DMS 273 (cell line): ENCODE data around the gene PSAT1.
A peak's percentile ranks its signal among the peaks of the same experiment; 100 is the strongest.

ENCODE experiments used
- DNase-seq: peaks from one replicate; lab custom pipeline; 2025; ENCODE audit not compliant: unreplicated experiment; lab: John Stamatoyannopoulos, UW

PSAT1 gene

DNA sequence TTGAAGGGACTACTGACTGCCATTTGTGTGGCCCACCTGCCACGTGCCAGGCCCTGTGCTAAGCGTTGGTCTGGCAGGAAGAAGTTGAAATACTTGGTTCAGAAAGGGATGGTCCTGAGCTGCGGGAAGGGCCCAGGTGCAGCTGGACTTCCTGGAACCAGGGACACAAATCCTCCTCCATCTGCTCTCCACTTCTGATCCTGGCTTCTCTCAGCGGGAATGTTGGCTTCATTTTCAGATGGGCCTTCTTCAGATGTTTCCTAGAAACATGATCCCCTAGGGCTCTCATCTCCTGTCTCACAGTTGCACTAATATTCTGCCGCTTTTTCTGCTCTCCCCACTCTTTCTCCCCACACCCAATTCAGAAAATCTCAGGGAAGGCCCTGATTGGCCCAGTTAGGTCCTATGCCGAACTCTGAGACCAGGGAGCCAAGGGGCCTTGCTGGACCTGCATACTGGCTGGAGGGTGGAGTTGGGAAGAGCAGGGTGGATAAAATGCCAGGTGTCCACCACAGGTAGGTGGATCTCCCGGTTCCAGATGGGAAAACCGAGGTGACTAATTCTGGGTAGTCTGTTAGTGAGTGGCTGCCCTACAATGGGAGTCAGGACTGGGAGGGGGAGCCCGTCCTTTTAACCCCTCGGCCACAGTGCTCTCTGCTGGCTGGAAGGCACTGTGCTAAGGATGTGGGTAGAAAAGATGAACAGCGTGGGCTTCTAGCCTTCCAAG lies 19.4 kb downstream of the PSAT1 start:
- peak; percentile 61 for DNase-seq

DNA sequence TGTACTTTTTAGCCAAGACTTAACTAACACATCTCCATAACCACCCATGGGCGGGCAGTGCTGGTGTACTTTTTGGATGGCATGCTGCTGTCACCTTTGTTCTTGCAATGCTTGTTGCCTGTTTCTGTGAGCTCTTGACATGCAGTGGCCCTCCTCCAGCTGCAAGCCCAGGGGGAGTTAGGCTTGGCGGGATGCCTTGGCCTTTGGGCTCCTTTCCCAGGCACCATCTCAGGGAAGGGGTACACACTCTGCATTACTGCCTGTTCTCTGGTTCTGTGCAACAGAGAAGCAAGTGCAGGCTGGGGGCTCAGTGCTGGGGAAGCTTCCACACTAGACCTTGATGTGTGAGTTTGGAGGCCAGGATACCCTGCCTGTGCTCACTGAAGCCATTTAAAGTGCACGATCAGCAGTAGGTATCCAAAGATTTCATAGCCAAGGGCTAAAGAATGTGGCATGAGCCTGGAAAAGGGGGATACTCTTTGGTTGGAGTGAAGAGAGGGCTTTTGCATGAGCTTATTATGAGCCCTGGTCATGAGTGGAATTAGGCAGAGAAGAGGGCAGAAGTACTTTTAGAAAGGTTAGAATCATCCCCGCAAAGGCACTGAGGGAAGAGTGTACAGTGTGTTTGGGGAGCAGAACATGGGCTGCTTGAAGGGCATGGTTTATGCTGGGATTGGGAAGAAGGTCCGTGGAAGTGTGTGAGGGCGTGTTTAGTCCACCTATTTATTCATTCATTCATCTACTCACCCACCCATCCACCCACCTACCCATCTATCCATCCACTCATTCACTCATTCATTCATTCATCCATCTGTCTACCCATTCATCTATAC lies 22.5 kb downstream of the PSAT1 start:
- DNase-seq, result no peak

DNA sequence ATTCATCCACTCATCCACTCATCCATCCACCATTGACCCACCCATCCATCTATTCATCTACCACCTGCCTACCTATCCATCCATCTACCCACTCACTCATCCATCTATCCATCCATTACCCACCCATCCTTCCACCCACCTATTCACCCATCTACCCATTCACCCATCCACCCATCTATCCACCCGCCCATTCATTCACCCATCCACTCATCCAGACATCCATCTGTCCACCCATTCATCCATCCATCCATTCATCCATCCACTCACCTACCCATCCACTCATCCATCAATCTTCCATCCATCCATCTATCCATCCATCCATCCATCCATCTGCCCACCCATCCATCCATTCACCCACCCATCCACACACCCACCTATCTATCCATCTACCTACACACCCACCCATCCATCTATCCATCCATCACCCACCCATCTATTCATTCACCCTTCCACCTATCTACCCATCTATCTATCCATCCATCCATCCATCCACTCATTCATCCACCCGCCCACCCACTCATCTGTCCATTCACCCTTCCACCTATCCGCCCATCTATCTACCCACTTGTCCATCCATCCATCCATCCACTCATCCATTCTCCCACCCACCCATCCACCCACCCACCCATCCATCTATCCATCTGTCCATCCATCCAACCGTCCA lies 23.2 kb downstream of the PSAT1 start:
- no peak for DNase-seq

DNA sequence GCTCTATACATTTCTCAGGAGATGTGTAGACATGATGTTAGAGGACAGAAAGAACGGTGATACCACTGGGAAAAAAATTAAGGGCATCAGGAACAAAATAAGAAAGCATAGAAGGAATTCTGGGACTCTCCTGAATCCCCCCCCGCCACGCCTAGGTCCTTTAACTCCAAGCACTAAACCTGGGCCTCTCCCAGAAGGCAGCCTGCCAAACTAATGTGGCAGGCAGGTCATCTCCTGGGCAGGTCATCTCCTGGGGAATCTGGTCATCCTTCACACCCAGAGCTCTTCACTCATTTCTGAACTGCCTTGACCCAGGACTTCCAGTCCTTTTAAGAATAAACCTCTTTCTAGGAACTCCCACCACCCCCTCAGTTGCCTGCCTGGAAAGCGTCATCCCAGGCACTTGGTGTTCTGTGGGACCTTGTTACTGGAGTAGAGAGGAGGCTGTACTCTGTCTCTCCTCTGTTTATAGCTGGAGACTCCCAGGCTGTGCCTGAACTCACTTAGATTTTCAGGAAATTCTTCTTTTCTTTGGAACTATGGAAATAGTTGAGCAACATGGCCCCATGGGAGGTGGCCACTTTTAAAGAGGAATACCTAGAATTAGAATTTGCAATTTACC lies 24.1 kb downstream of the PSAT1 start:
- no peak for DNase-seq

DNA sequence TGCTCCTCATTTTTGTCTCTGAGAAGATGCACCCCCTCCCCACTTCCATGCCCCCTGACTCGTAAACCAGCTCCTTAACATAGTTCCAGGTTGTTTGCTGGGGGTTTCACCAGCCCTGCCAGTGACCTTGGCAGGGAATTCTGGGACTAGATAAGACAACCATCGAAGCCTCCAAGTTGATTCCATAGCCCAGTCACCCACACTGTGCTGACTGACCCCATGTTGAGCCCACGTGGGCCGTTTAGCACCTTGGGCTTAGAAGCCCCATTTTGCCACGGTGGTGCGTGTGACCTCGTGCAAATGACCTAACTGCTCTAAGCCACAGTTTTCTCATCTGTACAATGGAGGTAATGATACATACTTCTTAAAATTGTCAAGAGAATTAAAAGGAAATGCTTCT lies 24.6 kb downstream of the PSAT1 start:
- no peak for DNase-seq

DNA sequence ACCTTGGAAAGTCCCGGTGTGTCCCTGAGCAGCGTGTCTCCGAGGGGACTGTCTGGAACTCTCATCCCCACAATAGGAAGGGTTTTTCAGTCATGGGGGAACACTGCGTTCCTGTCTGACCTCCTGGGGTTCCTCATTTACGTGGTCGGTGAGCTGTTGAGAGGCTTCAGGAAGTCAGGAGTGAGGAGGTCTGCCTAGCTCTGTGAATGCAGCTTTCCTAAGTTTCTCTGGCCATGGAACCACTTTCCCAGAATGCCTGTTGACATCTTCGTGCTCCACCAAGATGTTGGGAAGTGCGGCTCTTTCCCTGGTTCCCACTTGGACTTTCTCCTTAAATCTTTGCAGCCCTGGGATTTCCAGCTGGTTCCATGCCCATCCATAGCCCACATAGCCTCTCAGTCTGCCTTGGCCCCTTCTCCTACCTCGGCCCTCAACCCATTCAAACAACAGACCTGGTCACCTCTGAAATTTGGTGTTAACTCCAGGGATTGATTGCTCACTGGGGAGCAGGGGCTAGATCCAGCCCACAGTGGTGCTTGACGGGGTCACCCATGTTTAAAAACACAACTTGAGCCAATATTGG lies 27.2 kb downstream of the PSAT1 start:
- no peak for DNase-seq

DNA sequence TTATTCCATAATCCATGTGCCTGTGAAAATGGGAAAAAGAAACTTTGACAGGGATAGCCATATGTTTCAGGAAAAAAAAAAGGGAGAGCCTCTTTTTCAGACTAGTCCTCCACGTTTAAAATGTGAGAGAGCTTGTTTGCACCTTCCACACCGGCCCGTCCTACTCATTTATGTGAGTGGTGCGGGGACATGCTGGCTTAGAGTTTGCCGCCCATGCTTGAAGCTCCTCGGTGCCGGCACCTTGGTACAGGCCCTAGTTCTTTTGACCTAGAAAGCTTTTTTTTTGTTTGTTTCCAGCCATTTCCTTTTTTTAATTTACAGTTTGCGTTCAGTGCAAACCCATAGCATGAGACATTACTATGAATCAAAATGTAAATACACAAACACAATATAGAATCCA lies 27.8 kb downstream of the PSAT1 start:
- DNase-seq, result no peak

DNA sequence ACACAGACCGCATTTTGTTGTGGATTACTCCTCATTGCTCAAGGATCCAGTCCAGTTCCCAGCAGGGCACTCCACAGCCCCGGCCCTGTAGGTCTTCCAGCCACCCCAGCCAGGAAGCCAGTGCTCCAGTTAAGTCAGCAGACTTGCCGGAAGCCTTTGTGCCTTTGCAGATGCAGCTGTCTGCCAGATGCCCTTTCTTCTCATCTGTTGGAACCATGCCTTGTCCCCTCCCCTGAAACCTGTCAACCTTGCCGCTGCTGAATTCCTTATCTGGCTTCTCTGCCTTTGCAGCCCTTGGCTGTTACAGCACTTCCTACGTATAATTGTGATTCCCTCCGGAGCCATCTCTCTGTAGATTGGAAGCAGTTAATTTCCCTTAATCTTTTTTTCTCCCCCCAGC lies 28.4 kb downstream of the PSAT1 start:
- peak; percentile 88 for DNase-seq

DNA sequence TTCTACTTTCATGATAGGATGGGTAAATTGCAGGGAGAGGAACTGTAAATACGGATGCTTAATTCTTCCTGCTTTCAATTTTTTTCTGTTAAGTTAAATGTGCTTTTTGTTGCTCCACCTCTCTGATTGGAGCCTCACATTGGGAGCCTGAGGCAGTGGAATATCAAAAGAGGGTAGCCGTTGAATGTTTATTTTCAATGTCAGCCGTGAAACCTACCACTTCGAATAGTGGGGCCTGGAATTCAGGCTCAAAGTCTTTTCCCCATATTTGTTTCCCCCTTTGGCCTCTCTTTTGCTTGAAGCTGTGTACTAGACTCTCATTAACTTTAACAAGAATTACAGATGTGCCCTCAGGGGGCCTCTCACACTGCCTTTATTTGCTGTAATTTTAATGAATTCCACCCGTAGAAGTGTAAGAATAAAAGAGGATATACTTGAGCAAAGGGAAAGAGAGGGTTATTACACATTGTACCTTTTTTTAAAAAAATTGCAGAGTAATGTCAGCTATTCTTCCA lies 29.0 kb downstream of the PSAT1 start:
- no peak for DNase-seq

DNA sequence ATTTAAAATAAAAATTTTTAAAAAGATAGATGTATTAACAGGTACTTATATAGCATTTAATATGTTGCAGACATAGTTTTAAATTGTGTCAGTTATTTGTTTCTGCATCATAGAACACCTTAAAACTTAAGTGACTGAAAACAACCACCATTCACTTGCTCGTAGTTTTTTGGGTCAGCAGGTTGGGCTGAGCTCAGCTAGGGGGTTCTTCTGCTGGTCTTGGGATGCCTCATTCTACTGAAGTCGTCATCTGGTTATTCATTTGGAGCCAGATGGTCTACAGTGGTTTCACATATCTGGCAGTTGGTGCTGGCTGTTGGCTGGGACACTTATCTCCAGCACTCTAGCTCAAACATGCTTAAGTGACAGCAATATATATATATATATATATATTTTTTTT lies 29.6 kb downstream of the PSAT1 start:
- peak; percentile 62 for DNase-seq

DNA sequence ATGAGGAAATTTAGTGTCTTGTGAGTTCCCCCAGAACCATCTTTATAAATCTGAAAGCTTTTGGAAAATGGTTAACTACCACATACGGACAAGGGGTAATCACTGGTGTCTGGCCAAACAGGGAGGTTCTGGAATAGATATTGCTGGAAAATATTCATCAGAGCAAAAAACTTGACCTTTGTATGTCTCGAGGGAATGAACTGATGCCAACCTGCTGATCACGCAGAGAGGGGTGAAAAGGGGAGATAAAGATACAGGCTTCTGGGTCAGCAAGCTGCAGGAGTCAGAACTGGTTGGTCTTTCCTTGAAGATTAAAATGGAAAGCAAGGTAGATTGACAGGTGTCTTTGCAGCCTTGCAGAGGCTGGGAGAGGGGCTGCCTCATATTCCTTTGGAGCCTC lies 35.5 kb downstream of the PSAT1 start:
- DNase-seq, result no peak

DNA sequence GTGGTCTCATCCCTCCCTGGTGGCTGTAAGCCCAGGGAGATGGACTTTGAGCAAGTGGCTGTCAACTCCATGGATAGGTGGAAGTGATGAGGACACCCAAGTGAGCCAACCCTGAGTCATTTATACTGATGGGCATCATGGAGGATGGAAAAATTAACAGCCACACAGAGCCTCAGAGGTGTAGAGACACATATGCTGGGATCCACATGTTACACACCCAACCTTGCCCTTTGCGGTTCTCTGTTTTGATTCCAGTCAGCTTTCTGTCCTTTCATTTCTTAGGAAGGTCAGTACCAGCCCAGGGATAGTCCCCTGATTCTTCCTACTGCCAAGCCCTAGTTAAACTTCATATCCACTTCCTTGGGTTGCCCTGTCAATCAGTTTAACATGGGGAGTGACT lies 51.9 kb downstream of the PSAT1 start:
- no peak for DNase-seq

DNA sequence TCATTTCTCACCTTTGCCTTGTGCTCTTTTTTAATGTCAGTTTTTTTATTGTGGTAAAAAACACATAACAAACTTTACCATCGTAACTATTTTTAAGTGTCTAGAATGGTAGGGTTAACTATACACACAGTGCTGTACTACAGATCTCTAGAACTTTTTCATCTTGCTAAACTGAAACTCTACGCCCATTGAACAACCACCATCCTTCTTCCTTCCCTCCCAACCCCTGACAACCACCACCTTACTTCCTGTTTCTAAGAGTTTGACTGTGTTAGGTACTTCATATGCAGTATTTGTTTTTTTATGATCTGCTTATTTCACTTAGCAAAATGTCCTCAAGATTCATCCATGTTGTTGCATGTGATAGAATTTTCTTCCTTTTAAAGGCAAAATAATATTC lies 54.9 kb downstream of the PSAT1 start:
- no peak for DNase-seq

DNA sequence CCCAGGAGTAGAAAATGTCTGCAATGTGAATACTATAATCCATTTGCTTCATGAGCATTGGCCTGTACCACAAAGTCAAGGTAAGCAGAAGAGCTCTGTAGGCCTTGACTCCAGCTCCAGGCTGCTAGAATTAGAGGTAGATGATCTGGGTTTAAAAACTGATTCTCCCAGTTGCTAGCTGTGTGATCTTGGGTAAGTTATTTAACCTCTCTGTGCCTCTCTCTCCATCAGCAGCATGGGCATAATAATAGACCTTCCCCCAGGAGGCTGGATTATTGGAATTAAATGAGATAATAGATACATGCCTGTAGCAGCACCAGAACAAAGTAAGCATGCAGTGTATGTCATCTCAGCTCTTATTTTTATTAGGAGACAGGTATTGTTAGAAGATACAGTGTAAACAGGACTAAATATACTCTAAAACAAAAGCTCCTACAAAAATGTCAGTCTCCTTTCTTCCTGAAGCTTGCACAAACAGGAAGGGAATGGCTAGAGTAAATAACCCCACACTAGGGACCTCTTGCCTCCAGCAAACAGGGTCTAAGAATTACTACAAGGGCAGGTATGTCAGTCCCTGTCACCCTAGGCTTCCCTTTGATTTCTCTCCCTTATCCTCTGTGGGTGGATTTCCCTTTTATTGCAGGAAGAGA lies 57.5 kb downstream of the PSAT1 start:
- no peak for DNase-seq

DNA sequence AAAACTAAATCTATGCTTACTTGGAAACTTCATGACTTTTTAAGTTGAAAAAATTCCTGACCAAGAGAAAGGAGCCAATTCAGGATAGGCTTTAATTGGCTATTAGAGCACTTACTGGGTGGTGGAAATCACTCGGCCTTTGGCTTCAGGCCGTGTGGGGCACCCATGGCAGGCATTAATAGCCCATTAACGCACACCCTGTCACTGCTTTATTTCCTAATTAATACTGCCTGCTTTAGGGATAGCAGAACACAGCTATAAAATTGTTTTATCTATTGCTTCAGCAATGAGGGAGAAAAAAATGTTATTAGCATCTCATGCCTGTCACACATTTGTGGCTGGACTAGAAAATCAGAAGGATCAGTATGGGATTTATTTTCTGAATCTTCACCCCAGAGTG lies 58.1 kb downstream of the PSAT1 start:
- DNase-seq, result no peak

DNA sequence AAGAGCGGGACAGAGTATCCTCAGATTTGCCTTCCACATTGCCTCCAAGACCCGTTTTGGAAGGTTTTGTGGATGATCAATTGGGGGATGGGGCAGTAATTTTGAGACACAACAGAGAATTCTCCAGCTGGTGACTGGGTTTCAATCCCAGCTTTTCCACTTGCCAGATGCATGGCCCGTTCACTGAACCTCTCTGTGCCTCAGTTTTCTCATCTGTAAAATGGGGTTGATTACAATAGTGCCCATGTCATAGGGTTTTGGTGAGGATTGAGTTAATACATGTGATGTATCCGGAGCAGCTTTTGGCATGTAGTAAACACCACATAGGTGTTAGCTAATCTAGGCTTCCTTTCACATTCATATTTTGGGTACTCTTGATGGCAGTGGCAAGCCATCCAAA lies 59.7 kb downstream of the PSAT1 start:
- no peak for DNase-seq

DNA sequence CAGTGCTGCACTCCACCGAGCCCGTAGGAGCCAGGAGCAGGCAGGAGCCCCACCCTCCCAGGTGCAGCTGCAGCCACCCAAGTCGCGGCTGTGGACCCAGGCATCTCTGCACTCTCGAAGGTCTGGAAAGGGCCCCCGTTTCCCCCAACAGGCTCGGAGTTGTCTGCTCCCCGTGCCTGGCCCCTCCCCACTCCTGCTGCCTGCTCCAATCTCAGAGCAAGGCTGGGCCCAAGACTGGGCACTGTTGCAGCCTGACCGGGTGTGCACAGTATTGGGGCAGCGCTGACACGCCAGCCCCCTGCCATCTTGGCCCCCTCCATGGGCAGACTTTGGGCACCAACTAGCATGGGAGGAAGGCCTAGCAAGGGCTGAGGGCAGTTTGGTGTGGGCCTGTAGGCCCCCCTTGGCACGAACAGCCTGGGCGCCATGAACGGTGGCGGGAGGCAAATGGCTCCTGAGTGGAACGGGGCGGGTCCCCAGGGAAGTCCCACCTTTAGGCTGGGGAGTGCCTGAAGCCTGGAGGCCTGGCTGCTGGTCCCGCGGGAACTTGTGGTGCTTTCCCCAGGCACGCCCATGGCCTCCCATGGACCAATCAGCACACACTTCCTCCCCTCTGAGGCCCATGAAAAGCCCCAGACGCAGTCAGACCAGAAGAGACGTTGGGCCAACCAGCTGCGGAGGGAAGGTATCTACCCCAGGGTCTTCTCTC lies 60.4 kb downstream of the PSAT1 start:
- DNase-seq, result no peak

DNA sequence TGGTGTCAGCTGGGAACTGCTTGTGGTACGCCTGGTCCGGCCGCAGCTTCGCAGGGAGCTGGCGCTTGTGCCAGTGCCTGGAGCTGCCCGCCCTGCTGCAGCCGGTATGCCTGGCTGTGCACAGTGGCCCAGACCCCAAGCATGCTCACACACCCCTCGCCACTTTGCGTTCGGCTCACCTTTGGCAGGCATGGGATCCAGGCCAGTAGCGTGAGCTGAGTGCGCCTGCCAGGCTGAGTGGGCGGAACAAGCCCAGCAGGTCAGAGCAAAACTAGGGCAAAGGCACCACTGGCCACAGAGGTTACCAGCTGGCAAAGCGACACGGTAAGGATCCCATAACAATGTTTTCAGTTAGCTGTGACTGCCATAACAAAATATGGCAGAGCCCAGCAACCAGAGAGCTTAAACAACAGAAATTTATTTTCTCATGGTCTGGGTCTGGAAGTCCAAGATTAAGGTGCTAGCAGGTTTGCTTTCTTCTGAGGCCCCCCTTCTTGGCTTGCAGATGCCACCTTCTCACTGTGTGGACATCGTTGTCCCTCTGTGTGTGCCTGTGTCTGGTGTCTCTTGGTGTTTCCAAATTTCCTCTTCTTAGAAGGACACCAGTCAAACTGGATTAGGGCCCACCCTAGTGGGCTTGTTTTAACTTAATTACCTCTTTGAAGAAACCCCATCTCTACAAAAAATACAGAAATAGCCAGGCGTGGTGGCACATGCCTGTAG lies 61.6 kb downstream of the PSAT1 start:
- no peak for DNase-seq

DNA sequence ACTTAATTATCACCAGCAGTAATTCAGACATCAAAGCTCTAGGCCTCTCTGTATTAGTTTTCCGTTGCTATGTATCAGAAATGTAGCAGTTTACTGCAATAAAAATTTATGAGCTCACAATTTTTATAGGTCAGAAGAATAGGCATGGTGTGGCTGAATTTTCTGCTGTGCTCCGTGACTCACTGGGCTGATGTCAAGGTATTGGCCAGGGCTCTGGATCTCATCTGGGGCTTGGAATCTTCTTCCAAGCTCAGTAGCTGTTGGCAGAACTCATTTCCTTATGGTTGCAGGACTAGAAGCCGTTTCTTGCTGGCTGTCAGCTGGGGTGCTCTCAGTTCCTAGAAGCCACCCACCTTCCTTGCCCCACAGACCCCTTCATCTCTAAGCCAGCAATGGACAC lies 66.3 kb downstream of the PSAT1 start:
- no peak for DNase-seq
